Testis (tissue), 2 donors: ENCODE results near the gene SNTG2.

Source experiments
- CTCF ChIP-seq, 3 experiments: fragments of 450-650 bp in 2 of 3; fragments of 200-600 bp in 1 of 3; sonication (generic) in 1 of 3; IDR thresholded peaks; one replicate each; pipeline ENCODE4 v1.5.1; 2016 to 2019; ENCODE audit warnings: antibody characterized with exemption in 3 of 3, mild to moderate bottlenecking in 2 of 3, moderate library complexity in 1 of 3
- POLR2A ChIP-seq: fragments of 450-650 bp; IDR thresholded peaks from one replicate; pipeline ENCODE4 v1.6.1; 2017; ENCODE audit warnings: antibody characterized with exemption, mild to moderate bottlenecking, moderate library complexity

GRCh38 chr2:1219901-1220573 lies 269.4 kb downstream of the SNTG2 start:
- TF ChIP-seq CTCF (IDR thresholded peaks at IDR 0.05) = no peak
- no peak for TF ChIP-seq POLR2A
